ENCODE measurements around the gene CDC42EP1. TPM values are rescaled to one million over a fixed set of nuclear protein-coding genes. Genes with fewer than 3 reads are reported as not detected.

Gene CDC42EP1
- polyA plus RNA-seq, 1 of the 3 experiments (the other 2 are of a cell fraction): 24.9 TPM

DNA sequence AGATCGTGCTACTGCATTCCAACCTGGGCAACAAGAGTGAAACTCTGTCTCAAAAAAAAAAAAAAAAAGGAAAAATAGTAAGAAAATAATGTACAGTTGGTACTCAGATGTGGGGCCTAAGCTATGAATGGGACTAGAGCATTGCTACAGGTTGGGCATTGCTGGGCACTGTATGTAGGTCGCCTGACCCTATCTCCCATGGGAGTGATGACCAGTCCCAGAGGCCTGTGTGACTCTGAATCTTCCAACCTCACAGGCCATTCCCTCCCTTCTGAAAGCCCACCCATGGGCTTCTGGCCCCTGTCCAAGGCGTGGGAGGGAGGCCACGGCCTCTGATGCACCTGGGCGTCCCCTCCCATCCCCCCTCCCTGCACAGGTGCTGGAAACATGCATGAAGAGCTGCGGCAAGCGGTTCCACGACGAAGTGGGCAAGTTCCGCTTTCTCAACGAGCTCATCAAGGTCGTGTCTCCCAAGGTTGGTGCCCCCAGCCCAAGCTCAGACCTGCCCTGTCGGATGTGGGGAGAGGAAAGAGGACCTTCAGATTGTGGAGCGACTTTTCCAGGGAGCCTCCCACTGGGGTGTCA, 57.9 kb downstream of the CDC42EP1 start:
- H3K9me3 ChIP-seq: no peaks in the 10 kb centered on the region
- CTCF ChIA-PET: interaction anchor here (1.2 to 34.3 kb wide), 5 partner anchors 11 to 51 kb away, joined by 4 to 898 read pairs (median 8); partner anchors contain the start of genes LGALS1, NOL12 and PDXP

More for the DNA sequence above, 57.9 kb downstream of the CDC42EP1 start:
- WGBS (ENCODE audit: low lambda C conversion rate): 97% methylated on average over 7 of the region's 14 CpGs
- Histone ChIP-seq H3F3A (replicated peaks; ENCODE audit: insufficient read depth) (peaks cover 4% of the 10 kb centered on the region), H2AFZ (ENCODE audit: low read depth) (no peak overlapping the region), H3K27me3 (ENCODE audit: insufficient read depth) (no peaks in the 10 kb centered on the region), H3K79me2 (ENCODE audit: insufficient read depth) (no peaks in the 10 kb centered on the region), H3K9me2 (no peaks in the 10 kb centered on the region), H3K4me2 (no peak overlapping the region), H4K20me1 (ENCODE audit: insufficient read depth) (no peaks in the 10 kb centered on the region), H3K36me3 (replicated peaks in 1 of 2; ENCODE audit: control insufficient read depth in 1 of 2, insufficient read depth in 2 of 2, low read length in 1 of 2) (peaks cover 0 to 30% of the 10 kb centered on the region in 2 experiments), H3K4me1 (ENCODE audit: control insufficient read depth in 1 of 2, insufficient read depth in 2 of 2, low read depth in 1 of 2, low read length in 1 of 2) (no peaks in the 10 kb centered on the region), H3K4me3 (ENCODE audit: low read depth in 2 of 2, low read length in 1 of 2) (no peak overlapping the region), H3K27ac (ENCODE audit: low read depth in 2 of 2, low read length in 1 of 2) (no peak overlapping the region), H3K9ac (no peak overlapping the region)
- no peak for DNase-seq
- POLR2A ChIA-PET: interaction anchor here (1.3 kb wide), 1 partner anchor 10 kb away, joined by 3 read pairs; no protein-coding TSS in a partner anchor
- TF ChIP-seq REST (IDR thresholded peaks at IDR 0.05; ENCODE audit: low read depth, low read length): no peak
- TF ChIP-seq FOXM1 (IDR thresholded peaks at IDR 0.05; ENCODE audit: low read depth): no peak
- TF ChIP-seq JUND (IDR thresholded peaks at IDR 0.05): no peak
- no peak for TF ChIP-seq RXRA (IDR thresholded peaks at IDR 0.05; ENCODE audit: borderline replicate concordance, low read depth)
- TF ChIP-seq GABPA (IDR thresholded peaks at IDR 0.05; ENCODE audit: low read depth): no peak
- TF ChIP-seq PBX3 (IDR thresholded peaks at IDR 0.05): no peak
- TF ChIP-seq EP300 (IDR thresholded peaks at IDR 0.05; ENCODE audit: borderline replicate concordance in 1 of 2, low read depth in 1 of 2, low read length in 1 of 2): no peak
- no peak for TF ChIP-seq SMC3 (IDR thresholded peaks at IDR 0.05; ENCODE audit: low read depth, low read length)
- no peak for TF ChIP-seq CTCF (IDR thresholded peaks at IDR 0.05)
- no peak for TF ChIP-seq YY1 (IDR thresholded peaks at IDR 0.05; ENCODE audit: low read depth)
- TF ChIP-seq MEF2A (IDR thresholded peaks at IDR 0.05; ENCODE audit: borderline replicate concordance, low read depth): no peak
- no peak for TF ChIP-seq TEAD4 (IDR thresholded peaks at IDR 0.05; ENCODE audit: borderline replicate concordance, insufficient read depth)
- no peak for TF ChIP-seq RCOR1 (IDR thresholded peaks at IDR 0.05; ENCODE audit: low read length)
- TF ChIP-seq ELF1 (IDR thresholded peaks at IDR 0.05): no peak
- no peak for TF ChIP-seq NRF1 (IDR thresholded peaks at IDR 0.05; ENCODE audit: low read depth, low read length)
- no peak for TF ChIP-seq SIN3A (IDR thresholded peaks at IDR 0.05; ENCODE audit: borderline replicate concordance, low read depth, low read length)
- TF ChIP-seq RFX5 (IDR thresholded peaks at IDR 0.05; ENCODE audit: low read length): no peak
- TF ChIP-seq GATA2 (CRISPR knock-in tag; IDR thresholded peaks at IDR 0.05): no peak

Measured in SK-N-SH (cell line).